GM12891 (cell line): ENCODE results near the gene LNPEP.

ENCODE experiments used
- DNase-seq: peaks from one replicate; pipeline ENCODE4 v3.0.0; 2011; ENCODE audit warnings: low spot score; ENCODE audit not compliant: insufficient read length
- FAIRE-seq: peaks from 2 replicates; lab custom pipeline; 2011; peaks lifted over from hg19 to GRCh38; lab: Jason Lieb, UNC
- PAX5 ChIP-seq: IDR thresholded peaks from 2 replicates; pipeline ENCODE4 v1.6.1; 2011; ENCODE audit warnings: low read length, moderate library complexity, mild to moderate bottlenecking; ENCODE audit not compliant: insufficient read depth, severe bottlenecking
- POLR2A ChIP-seq: IDR thresholded peaks from 2 replicates; pipeline ENCODE4 v1.6.1; 2011; ENCODE audit warnings: low read depth, low read length, control low read depth
- POLR2AphosphoS5 ChIP-seq: IDR thresholded peaks from 2 replicates; pipeline ENCODE4 v1.6.1; 2011; ENCODE audit warnings: low read depth, low read length, control low read depth
- POU2F2 ChIP-seq: IDR thresholded peaks from 2 replicates; pipeline ENCODE4 v1.6.1; 2011; ENCODE audit warnings: low read depth, mild to moderate bottlenecking, control low read depth, low read length, moderate library complexity
- SPI1 ChIP-seq: IDR thresholded peaks from 2 replicates; pipeline ENCODE4 v1.6.1; 2011; ENCODE audit warnings: low read depth, low read length, control low read depth
- TAF1 ChIP-seq: IDR thresholded peaks from 2 replicates; pipeline ENCODE4 v1.6.1; 2011; ENCODE audit warnings: low read depth, low read length, control low read depth

LNPEP gene

GRCh38 chr5:97041239-97041638, 105.4 kb downstream of the LNPEP start:
- no peak for DNase-seq
- TF ChIP-seq POLR2AphosphoS5, result no peak
- no peak for TF ChIP-seq TAF1
- TF ChIP-seq POU2F2, result no peak
- no peak for TF ChIP-seq PAX5
- TF ChIP-seq POLR2A, result no peak
- no peak for TF ChIP-seq SPI1
- FAIRE-seq, result peak; percentile 5

- DNase-seq (no peak), FAIRE-seq (no peak)
- TF ChIP-seq POLR2AphosphoS5 (no peak), SPI1 (no peak), PAX5 (no peak), POU2F2 (no peak), TAF1 (no peak), POLR2A (no peak)
Measured at GRCh38 chr5:97042996-97043395, 107.1 kb downstream of the LNPEP start.

GRCh38 chr5:97043511-97043910, 107.6 kb downstream of the LNPEP start:
- TF ChIP-seq PAX5 (no peak), TAF1 (no peak), POU2F2 (no peak), SPI1 (no peak)
- no peak for FAIRE-seq
- no peak for DNase-seq

GRCh38 chr5:97044052-97044451, 108.2 kb downstream of the LNPEP start:
- DNase-seq (no peak), FAIRE-seq (no peak)

GRCh38 chr5:97046270-97046982, 110.5 kb downstream of the LNPEP start:
- FAIRE-seq, result peak; percentile 16
- TF ChIP-seq POU2F2, result no peak
- DNase-seq, result no peak

More at GRCh38 chr5:97044052-97044451, 108.2 kb downstream of the LNPEP start:
- TF ChIP-seq PAX5, result no peak
- TF ChIP-seq POLR2AphosphoS5, result no peak
- no peak for TF ChIP-seq POU2F2
- no peak for TF ChIP-seq SPI1

GRCh38 chr5:97047076-97047475, 111.2 kb downstream of the LNPEP start:
- no peak for FAIRE-seq
- DNase-seq, result no peak
- TF ChIP-seq POU2F2, result no peak
- no peak for TF ChIP-seq TAF1
- TF ChIP-seq POLR2A, result no peak
- TF ChIP-seq SPI1, result no peak
- TF ChIP-seq PAX5, result no peak
- no peak for TF ChIP-seq POLR2AphosphoS5

- DNase-seq (no peak), FAIRE-seq (no peak)
- TF ChIP-seq TAF1 (no peak), SPI1 (no peak), POU2F2 (no peak), PAX5 (no peak), POLR2A (no peak), POLR2AphosphoS5 (no peak)
Measured at GRCh38 chr5:97049175-97049574, 113.3 kb downstream of the LNPEP start.

- FAIRE-seq (no peak), DNase-seq (no peak)
- TF ChIP-seq SPI1 (no peak), POLR2A (no peak), POLR2AphosphoS5 (no peak), POU2F2 (no peak), PAX5 (no peak), TAF1 (no peak)
Measured at GRCh38 chr5:97056263-97056662, 120.4 kb downstream of the LNPEP start.

- FAIRE-seq (no peak), DNase-seq (no peak)
- TF ChIP-seq PAX5 (no peak), TAF1 (no peak), POU2F2 (no peak), POLR2AphosphoS5 (no peak), POLR2A (no peak), SPI1 (no peak)
Measured at GRCh38 chr5:97062046-97062445, 126.2 kb downstream of the LNPEP start.

- no peak for DNase-seq
- TF ChIP-seq POLR2AphosphoS5, result no peak
- TF ChIP-seq SPI1, result no peak
- TF ChIP-seq POU2F2, result no peak
- no peak for TF ChIP-seq TAF1
- no peak for TF ChIP-seq PAX5
- TF ChIP-seq POLR2A, result no peak
- FAIRE-seq, result no peak
Measured at GRCh38 chr5:97063251-97063650, 127.4 kb downstream of the LNPEP start.
